IMR-90 (cell line): Measurements from ENCODE around the gene RGL1. TPM values are rescaled to one million over a fixed set of nuclear protein-coding genes. Genes with fewer than 3 reads are reported as not detected.

ENCODE experiments used
- ATAC-seq: fragments of 200-7000 bp; cut with Tn5 transposase; 2 replicates; pipeline ENCODE4 v1.9.1; 2020; ENCODE audit warnings: low read depth, mild to moderate bottlenecking, moderate library complexity
- BruUV-seq: library from RNA; stranded (reverse); fragments of 400-500 nt; replicated peaks from 2 replicates; lab custom pipeline; 2021; lab: Mats Ljungman, UMichigan
- CTCF ChIA-PET: fragments of 300-600 bp; formaldehyde crosslinking; extraction: SDS; loops from one replicate; lab custom pipeline; 2021; ENCODE audit warnings: antibody characterized with exemption; lab: Yijun Ruan, JAX
- POLR2A ChIA-PET: fragments of 300-600 bp; sonication (Branson Sonifier 250); formaldehyde crosslinking; loops from one replicate; lab custom pipeline; 2022; ENCODE audit warnings: antibody characterized with exemption; ENCODE audit not compliant: unreplicated experiment; lab: Charles Lee
- DNase-seq: peaks from one replicate; pipeline ENCODE4 v3.0.0; 2013
- H2AFZ ChIP-seq: replicated peaks from 2 replicates; pipeline ENCODE3; 2013; ENCODE audit warnings: low read length, mild to moderate bottlenecking; ENCODE audit not compliant: poor library complexity
- H2AK5ac ChIP-seq: 2 replicates; pipeline ENCODE4 v1.6.1; 2013; ENCODE audit warnings: low read depth, low read length, inconsistent platforms
- H2AK9ac ChIP-seq: replicated peaks from 2 replicates; pipeline ENCODE3; 2013; ENCODE audit warnings: mild to moderate bottlenecking, low read depth, low read length, moderate library complexity; ENCODE audit not compliant: poor library complexity
- H2BK120ac ChIP-seq: 2 replicates; pipeline ENCODE4 v1.6.1; 2013; ENCODE audit warnings: low read depth, low read length, inconsistent platforms
- H2BK15ac ChIP-seq: 3 replicates; pipeline ENCODE4 v1.6.1; 2013; ENCODE audit warnings: low read depth, low read length, inconsistent platforms
- H2BK20ac ChIP-seq: 2 replicates; pipeline ENCODE4 v1.6.1; 2013; ENCODE audit warnings: low read depth, mild to moderate bottlenecking, inconsistent platforms, low read length, moderate library complexity
- H2BK5ac ChIP-seq: 2 replicates; pipeline ENCODE4 v1.6.1; 2013; ENCODE audit warnings: mild to moderate bottlenecking, low read depth, low read length, inconsistent platforms; ENCODE audit not compliant: poor library complexity, severe bottlenecking
- H3K14ac ChIP-seq: replicated peaks from 2 replicates; pipeline ENCODE4 v1.6.1; 2013; ENCODE audit warnings: low read depth, low read length, inconsistent platforms
- H3K18ac ChIP-seq: 2 replicates; pipeline ENCODE4 v1.6.1; 2013; ENCODE audit warnings: low read depth, low read length, control low read depth
- H3K23ac ChIP-seq: 2 replicates; pipeline ENCODE4 v1.6.1; 2013; ENCODE audit warnings: low read depth, low read length, inconsistent platforms
- H3K27ac ChIP-seq: 2 replicates; pipeline ENCODE4 v1.5.1; 2013; ENCODE audit warnings: mild to moderate bottlenecking, control low read depth, low read length; ENCODE audit not compliant: insufficient read depth
- H3K27me3 ChIP-seq: 2 replicates; pipeline ENCODE4 v1.6.1; 2013; ENCODE audit warnings: low read length; ENCODE audit not compliant: control insufficient read depth, insufficient read depth
- H3K36me3 ChIP-seq: 2 replicates; pipeline ENCODE4 v1.6.1; 2013; ENCODE audit warnings: low read length, mixed read lengths; ENCODE audit not compliant: control insufficient read depth, insufficient read depth
- H3K4ac ChIP-seq: 2 replicates; pipeline ENCODE4 v1.6.1; 2013; ENCODE audit warnings: low read depth, low read length, inconsistent platforms
- H3K4me1 ChIP-seq: 2 replicates; pipeline ENCODE4 v1.6.1; 2013; ENCODE audit warnings: low read length, mixed read lengths; ENCODE audit not compliant: control insufficient read depth, insufficient read depth
- H3K4me2 ChIP-seq: 2 replicates; pipeline ENCODE4 v1.6.1; 2013; ENCODE audit warnings: low read depth, mild to moderate bottlenecking, control low read depth, low read length, moderate library complexity
- H3K4me3 ChIP-seq: 2 replicates; pipeline ENCODE4 v1.5.1; 2013; ENCODE audit warnings: low read depth, mild to moderate bottlenecking, control low read depth, low read length, moderate library complexity; ENCODE audit not compliant: insufficient read depth
- H3K56ac ChIP-seq: 2 replicates; pipeline ENCODE4 v1.6.1; 2013; ENCODE audit warnings: low read length, inconsistent platforms; ENCODE audit not compliant: insufficient read depth; ENCODE audit errors: extremely low read depth
- H3K79me1 ChIP-seq, 2 experiments: 2 replicates each; pipeline ENCODE4 v1.6.1; 2013; ENCODE audit warnings: low read length in 2 of 2, inconsistent platforms in 1 of 2, low read depth in 1 of 2
- H3K9ac ChIP-seq: 2 replicates; pipeline ENCODE4 v1.6.1; 2013; ENCODE audit warnings: low read depth, low read length, control low read depth
- H3K9me1 ChIP-seq: 2 replicates; pipeline ENCODE4 v1.6.1; 2013; ENCODE audit warnings: low read length, inconsistent platforms; ENCODE audit not compliant: insufficient read depth
- H3K9me3 ChIP-seq: 2 replicates; pipeline ENCODE4 v1.6.1; 2013; ENCODE audit warnings: low read length; ENCODE audit not compliant: control insufficient read depth, insufficient read depth
- H4K20me1 ChIP-seq: 2 replicates; pipeline ENCODE4 v1.6.1; 2013; ENCODE audit warnings: low read length, inconsistent platforms; ENCODE audit not compliant: insufficient read depth
- H4K5ac ChIP-seq: 2 replicates; pipeline ENCODE4 v1.6.1; 2013; ENCODE audit warnings: mild to moderate bottlenecking, low read depth, low read length, control low read depth
- H4K8ac ChIP-seq, 2 experiments: 2 replicates each; pipeline ENCODE4 v1.6.1; 2013; ENCODE audit warnings: low read depth in 2 of 2, low read length in 2 of 2, control low read depth in 1 of 2, inconsistent platforms in 1 of 2
- H4K91ac ChIP-seq: 2 replicates; pipeline ENCODE4 v1.6.1; 2013; ENCODE audit warnings: low read depth, low read length, inconsistent platforms; ENCODE audit not compliant: insufficient read depth
- BHLHE40 ChIP-seq: fragments of 150-350 bp; IDR thresholded peaks from 2 replicates; pipeline ENCODE4 v1.6.1; 2016; ENCODE audit warnings: mild to moderate bottlenecking, low read depth, low read length
- CEBPB ChIP-seq: IDR thresholded peaks from 2 replicates; pipeline ENCODE4 v1.6.1; 2012; ENCODE audit warnings: low read depth, low read length, improper control_type of control experiment
- CTCF ChIP-seq: conservative IDR thresholded peaks from 2 replicates; pipeline ENCODE4 v1.5.1; 2012; ENCODE audit warnings: mild to moderate bottlenecking, low read depth, low read length, improper control_type of control experiment
- ELK1 ChIP-seq: fragments of 150-350 bp; IDR thresholded peaks from 2 replicates; pipeline ENCODE4 v1.6.1; 2016; ENCODE audit warnings: low read depth, mild to moderate bottlenecking, low read length, moderate library complexity, borderline replicate concordance
- FOS ChIP-seq: fragments of 150-350 bp; IDR thresholded peaks from 2 replicates; pipeline ENCODE4 v1.6.1; 2016; ENCODE audit warnings: low read depth, low read length
- MAFK ChIP-seq: IDR thresholded peaks from 2 replicates; pipeline ENCODE4 v1.6.1; 2012; ENCODE audit warnings: low read depth, low read length, improper control_type of control experiment
- MAZ ChIP-seq: IDR thresholded peaks from 2 replicates; pipeline ENCODE4 v1.6.1; 2012; ENCODE audit warnings: low read depth, mild to moderate bottlenecking, low read length, improper control_type of control experiment, moderate library complexity, borderline replicate concordance
- MXI1 ChIP-seq: IDR thresholded peaks from 2 replicates; pipeline ENCODE4 v1.6.1; 2012; ENCODE audit warnings: low read depth, mild to moderate bottlenecking, low read length, moderate library complexity, borderline replicate concordance
- NFE2L2 ChIP-seq: fragments of 150-350 bp; IDR thresholded peaks from 2 replicates; pipeline ENCODE4 v1.6.1; 2016; ENCODE audit warnings: low read depth, mild to moderate bottlenecking, low read length
- POLR2A ChIP-seq: IDR thresholded peaks from 2 replicates; pipeline ENCODE4 v1.6.1; 2012; ENCODE audit warnings: mild to moderate bottlenecking, low read depth, low read length
- RAD21 ChIP-seq: IDR thresholded peaks from 2 replicates; pipeline ENCODE4 v1.6.1; 2012; ENCODE audit warnings: low read length, improper control_type of control experiment
- RCOR1 ChIP-seq: IDR thresholded peaks from 2 replicates; pipeline ENCODE4 v1.6.1; 2012; ENCODE audit warnings: mild to moderate bottlenecking, low read length, improper control_type of control experiment; ENCODE audit not compliant: insufficient replicate concordance
- RFX5 ChIP-seq: IDR thresholded peaks from 2 replicates; pipeline ENCODE4 v1.8.0; 2012; ENCODE audit warnings: low read depth, mild to moderate bottlenecking, low read length, moderate library complexity
- SMC3 ChIP-seq: fragments of 150-350 bp; IDR thresholded peaks from 2 replicates; pipeline ENCODE4 v1.6.1; 2016; ENCODE audit warnings: low read depth, mild to moderate bottlenecking, antibody characterized with exemption, low read length, moderate library complexity
- USF2 ChIP-seq: fragments of 150-350 bp; IDR thresholded peaks from 2 replicates; pipeline ENCODE4 v1.6.1; 2017; ENCODE audit warnings: mild to moderate bottlenecking, antibody characterized with exemption, low read length, low read depth
- WGBS, 2 experiments: methylation state at CpG; one replicate each; pipeline versions ENCODE4 v1.1.5 to v1.1.7; 2013; ENCODE audit warnings: missing lambda C conversion rate in 2 of 2; ENCODE audit not compliant: insufficient read length in 1 of 2; ENCODE audit errors: extremely low coverage in 2 of 2; 5-methylcytosine and 5-hydroxymethylcytosine counted together
- dilution Hi-C: fragments of 300-500 bp; cut with HindIII; formaldehyde crosslinking; loops from one replicate; pipeline ENCODE4 v1.14.3; 2018; ENCODE audit warnings: low sequenced_read_pairs; ENCODE audit not compliant: unreplicated experiment
- in situ Hi-C: fragments of 300-500 bp; cut with MboI; formaldehyde crosslinking; loops from 3 replicates; pipeline ENCODE4 v1.14.3; 2019; ENCODE audit warnings: low sequenced_read_pairs, inconsistent platforms, mixed read lengths
- intact Hi-C: fragments of 100-400 bp; cut with micrococcal nuclease; formaldehyde crosslinking; loops from 2 replicates; pipeline ENCODE4 v1.10.0; 2022
- polyA plus RNA-seq, 3 experiments: library from polyadenylated mRNA; depleted of rRNA; stranded (reverse); fragments of >200 nt; gene quantifications; 2 replicates each; pipeline ENCODE4 v1.2.3, GENCODE V29; 2012; ENCODE audit warnings: low replicate concordance in 1 of 3
- total RNA-seq: library from RNA; depleted of rRNA; stranded (reverse); fragments of >200 nt; gene quantifications from 2 replicates; pipeline ENCODE4 v1.2.3, GENCODE V29; 2012

RGL1 gene
- total and polyA plus RNA-seq, 2 of the 4 experiments (the other 2 are of a cell fraction), result 4.7 to 7.5 TPM

- H3K9me3 ChIP-seq, result no peaks in the 10 kb centered on the region
- no peak overlapping the region for H2BK20ac ChIP-seq
- CTCF ChIA-PET, result no interaction called here
- no TSS peak for BruUV-seq
- H4K8ac ChIP-seq, result no peak overlapping the region
- no peak overlapping the region for H2BK15ac ChIP-seq
- no CpG with 5 or more reads among the region's 5 CpGs for WGBS, 2 experiments
- no peak overlapping the region for H2AFZ ChIP-seq
- H3K14ac ChIP-seq, result no peak overlapping the region
- H3K9me1 ChIP-seq, result peaks cover 13% of the 10 kb centered on the region
- H3K36me3 ChIP-seq, result peaks cover 18% of the 10 kb centered on the region
- peaks cover 6% of the 10 kb centered on the region for H3K4me1 ChIP-seq
- no peaks in the 10 kb centered on the region; a peak in 2 of 4 replicates for H3K79me1 ChIP-seq
- no peak overlapping the region for H2AK5ac ChIP-seq
- dilution Hi-C loops, result loop anchor here (25.0 kb wide), 1 partner anchor 250 kb away; the partner anchor contains the start of gene APOBEC4
- no peaks in the 10 kb centered on the region for H3K27me3 ChIP-seq
- H2BK5ac ChIP-seq, result no peak overlapping the region
- no peak overlapping the region for H3K4ac ChIP-seq
- ATAC-seq (no peak), DNase-seq (no peak)
- no peak overlapping the region for H2BK120ac ChIP-seq
- no peak overlapping the region for H3K4me3 ChIP-seq
- H3K56ac ChIP-seq, result no peak overlapping the region
- POLR2A ChIA-PET, result no interaction called here
- no peak overlapping the region for H4K5ac ChIP-seq
- H3K23ac ChIP-seq, result no peak overlapping the region
- H4K91ac ChIP-seq, result no peak overlapping the region
- no peaks in the 10 kb centered on the region for H4K20me1 ChIP-seq
- no peak overlapping the region for H3K27ac ChIP-seq
- H3K4me2 ChIP-seq, result no peak overlapping the region
- no peak overlapping the region for H2AK9ac ChIP-seq
- H3K9ac ChIP-seq, result no peak overlapping the region
- intact Hi-C loops, result no loop called here
- TF ChIP-seq CTCF (no peak), NFE2L2 (no peak), BHLHE40 (no peak), ELK1 (no peak), USF2 (no peak), CEBPB (no peak), RAD21 (no peak), RFX5 (no peak), FOS (no peak), MXI1 (no peak), MAZ (no peak), RCOR1 (no peak), SMC3 (no peak), MAFK (no peak), POLR2A (no peak)
- no peak overlapping the region for H3K18ac ChIP-seq
- in situ Hi-C loops, result loop anchor here (5.0 kb wide), 1 partner anchor 260 kb away; the partner anchor contains the start of gene APOBEC4
Measured at GRCh38 chr1:183912265-183912886, 107.5 kb downstream of the RGL1 start.
